Activated T-cell treated with anti-CD3 and anti-CD28 coated beads for 48 hours (primary cell): Measurements from ENCODE around the gene NHS.

Experiments used
- DNase-seq: peaks from one replicate; pipeline ENCODE4 v3.0.0-alpha.2; 2020; ENCODE audit warnings: low read depth

Gene NHS

GRCh38 chrX:17448188-17448587 is 73.2 kb downstream of the NHS start:
- no peak for DNase-seq

GRCh38 chrX:17449866-17450265 is 74.9 kb downstream of the NHS start:
- DNase-seq = no peak

GRCh38 chrX:17453788-17454187 is 78.8 kb downstream of the NHS start:
- DNase-seq = no peak

- no peak for DNase-seq
Observed at GRCh38 chrX:17456526-17456925, 81.5 kb downstream of the NHS start.

- no peak for DNase-seq
Observed at GRCh38 chrX:17459008-17459611, 84.1 kb downstream of the NHS start.

GRCh38 chrX:17459661-17460060 is 84.7 kb downstream of the NHS start:
- DNase-seq = no peak

- no peak for DNase-seq
Observed at GRCh38 chrX:17462881-17463280, 87.9 kb downstream of the NHS start.

- DNase-seq = no peak
Observed at GRCh38 chrX:17464194-17464593, 89.2 kb downstream of the NHS start.

- DNase-seq = no peak
Observed at GRCh38 chrX:17465201-17465600, 90.2 kb downstream of the NHS start.

GRCh38 chrX:17465802-17466201 is 90.8 kb downstream of the NHS start:
- no peak for DNase-seq

GRCh38 chrX:17470136-17470535 is 95.1 kb downstream of the NHS start:
- DNase-seq = no peak

- no peak for DNase-seq
Observed at GRCh38 chrX:17471121-17471520, 96.1 kb downstream of the NHS start.

GRCh38 chrX:17471861-17472260 is 96.9 kb downstream of the NHS start:
- no peak for DNase-seq

- no peak for DNase-seq
Observed at GRCh38 chrX:17472424-17472823, 97.4 kb downstream of the NHS start.

- no peak for DNase-seq
Observed at GRCh38 chrX:17473021-17473420, 98.0 kb downstream of the NHS start.

GRCh38 chrX:17474892-17475291 is 99.9 kb downstream of the NHS start:
- no peak for DNase-seq

GRCh38 chrX:17475449-17476217 is 100.6 kb downstream of the NHS start:
- no peak for DNase-seq

GRCh38 chrX:17476411-17476810 is 101.4 kb downstream of the NHS start:
- DNase-seq = no peak

GRCh38 chrX:17481086-17481485 is 106.1 kb downstream of the NHS start:
- no peak for DNase-seq

GRCh38 chrX:17484592-17484991 is 109.6 kb downstream of the NHS start:
- DNase-seq = no peak

GRCh38 chrX:17485391-17485790 is 110.4 kb downstream of the NHS start:
- DNase-seq = no peak

- no peak for DNase-seq
Observed at GRCh38 chrX:17488036-17488435, 113.0 kb downstream of the NHS start.

- no peak for DNase-seq
Observed at GRCh38 chrX:17494216-17494615, 119.2 kb downstream of the NHS start.

- no peak for DNase-seq
Observed at GRCh38 chrX:17495052-17495451, 120.1 kb downstream of the NHS start.
